Activated CD8-positive, alpha-beta T cell treated with anti-CD3 and anti-CD28 coated beads for 36 hours (primary cell): ENCODE data around the gene POC1B. TPM values are rescaled to one million over a fixed set of nuclear protein-coding genes. Genes with fewer than 3 reads are reported as not detected.

Source experiments
- ATAC-seq: fragments of 200-7000 bp; cut with Tn5 transposase; one replicate; pipeline ENCODE4 v1.10.0; 2021; ENCODE audit warnings: mild to moderate bottlenecking, moderate library complexity
- CTCF ChIA-PET: fragments of 350-600 bp; sonication (Branson Sonifier 250); formaldehyde crosslinking; loops from one replicate; lab custom pipeline; 2021; ENCODE audit warnings: antibody characterized with exemption; lab: Charles Lee
- POLR2A ChIA-PET: fragments of 350-600 bp; sonication (Branson Sonifier 250); formaldehyde crosslinking; loops from one replicate; lab custom pipeline; 2021; ENCODE audit warnings: antibody characterized with exemption; lab: Charles Lee
- DNase-seq: peaks from one replicate; pipeline ENCODE4 v3.0.0-alpha.2; 2020
- H3K27ac Mint-ChIP-seq: one replicate; pipeline ENCODE4 v1.8.0; 2021; ENCODE audit warnings: mild to moderate bottlenecking, mixed read lengths
- H3K27me3 Mint-ChIP-seq: one replicate; pipeline ENCODE4 v1.8.0; 2021; ENCODE audit warnings: mixed read lengths
- H3K36me3 Mint-ChIP-seq: one replicate; pipeline ENCODE4 v1.8.0; 2021; ENCODE audit warnings: low read depth, mixed read lengths
- H3K4me1 Mint-ChIP-seq: one replicate; pipeline ENCODE4 v1.8.0; 2021; ENCODE audit warnings: low read depth, mixed read lengths
- H3K4me3 Mint-ChIP-seq: one replicate; pipeline ENCODE4 v1.8.0; 2021; ENCODE audit warnings: mild to moderate bottlenecking, moderate library complexity, mixed read lengths
- H3K9me3 Mint-ChIP-seq: one replicate; pipeline ENCODE4 v1.8.0; 2021; ENCODE audit warnings: mixed read lengths
- intact Hi-C: fragments of 100-400 bp; cut with micrococcal nuclease; formaldehyde crosslinking; loops from one replicate; pipeline ENCODE4 v1.10.0; 2022
- total RNA-seq, 2 experiments: library from RNA; stranded (reverse); gene quantifications; one replicate each; pipeline ENCODE4 v1.2.3, GENCODE V29; 2021
- TF ChIP-seq, protein P1 (sequence below): fragments of 200-600 bp; IDR thresholded peaks from one replicate; pipeline ENCODE4 v1.8.0; 2022; ENCODE audit warnings: antibody characterized with exemption, mild to moderate bottlenecking

Gene POC1B
- total RNA-seq, 2 experiments from 2014 or later = 31.9 to 34.8 TPM

DNA sequence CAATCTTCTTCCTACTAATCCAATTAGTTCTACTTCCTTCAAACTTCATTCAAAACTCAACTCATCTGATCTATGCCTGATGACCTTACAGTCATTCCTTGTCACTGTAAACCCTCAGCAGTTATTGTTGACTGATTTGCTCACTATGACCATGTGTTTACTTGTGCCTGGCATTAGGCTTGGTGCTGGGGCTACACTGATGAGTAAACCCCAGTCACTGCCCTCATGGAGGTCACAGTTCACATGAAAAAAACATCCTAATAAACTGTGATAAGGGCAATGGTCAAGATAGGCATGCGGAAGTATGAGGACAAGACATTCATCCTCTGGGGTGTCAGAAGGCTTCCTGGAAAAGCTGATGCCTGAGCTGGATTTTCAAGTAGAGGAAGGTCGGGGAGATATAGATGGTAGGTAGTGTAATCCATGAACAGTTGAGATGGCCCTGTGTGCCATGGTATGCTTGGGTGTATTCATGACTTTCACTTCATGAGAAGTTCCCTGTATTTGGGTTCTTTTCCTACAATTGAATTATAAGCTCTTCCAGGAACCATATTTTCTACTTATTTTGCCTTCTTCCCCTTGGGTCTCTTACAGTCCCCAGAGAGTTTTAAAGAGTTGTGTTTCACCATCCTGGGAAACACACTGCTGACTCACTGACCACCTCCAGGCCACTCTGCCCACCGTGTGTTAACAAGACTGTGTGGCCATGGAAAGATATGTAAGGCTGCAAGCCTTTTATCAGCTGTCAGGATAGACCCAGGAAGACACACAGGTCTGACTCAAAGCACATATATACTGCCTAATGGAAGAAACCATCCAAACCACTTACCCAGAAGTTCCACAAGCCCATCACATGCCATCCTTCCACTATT is 134.8 kb downstream of the POC1B start:
- peak; percentile 47 for ATAC-seq
- CTCF ChIA-PET = no interaction called here
- intact Hi-C loops = no loop called here

DNA sequence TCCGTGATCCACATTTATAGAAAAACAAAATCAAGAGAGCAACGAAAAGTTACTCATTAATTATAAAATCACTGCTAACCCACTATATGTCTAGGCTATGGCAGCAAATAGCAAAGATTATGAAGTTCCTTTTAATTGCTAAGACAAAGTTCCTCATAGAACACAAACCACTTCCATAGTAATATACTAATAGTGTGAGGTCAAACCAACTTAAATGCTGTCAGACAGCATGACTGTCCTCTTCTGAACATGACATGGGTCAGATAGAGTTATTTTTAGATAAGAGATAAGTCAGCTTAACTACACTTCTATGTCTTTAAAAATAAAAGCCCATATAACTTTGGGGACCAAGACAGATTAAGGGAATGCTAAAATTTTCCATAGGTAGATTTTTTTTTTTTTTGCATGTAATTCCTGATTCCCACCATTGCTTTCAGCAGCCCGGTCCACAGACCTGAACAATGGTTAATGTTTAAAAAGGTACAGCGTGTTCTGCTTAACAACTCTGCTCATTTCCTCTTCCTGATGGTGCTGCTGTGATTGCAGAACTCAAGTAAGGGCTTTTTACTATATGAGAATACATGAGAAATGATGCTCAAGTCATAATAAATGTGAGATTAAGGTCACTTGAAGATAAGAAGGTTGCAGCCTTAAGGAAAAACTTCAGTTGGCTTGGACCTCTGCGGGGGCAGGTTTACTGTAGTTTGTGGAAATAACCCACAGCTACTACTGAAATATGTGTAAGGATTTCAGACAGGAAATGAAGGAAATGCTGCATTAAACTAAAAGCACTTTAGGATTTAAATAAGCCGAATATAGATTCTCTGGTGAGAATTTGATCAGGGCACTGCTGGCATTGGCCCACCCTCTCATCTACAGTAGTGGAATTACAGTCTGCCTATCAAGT is 135.8 kb downstream of the POC1B start:
- no peaks in the 10 kb centered on the region for H3K27me3 Mint-ChIP-seq
- no peak for DNase-seq
- CTCF ChIA-PET = interaction anchor here (0.8 to 1.5 kb wide), 2 partner anchors 15 to 27 kb away, joined by 4 read pairs; no protein-coding TSS in a partner anchor
- peak; percentile 20 for ATAC-seq
- TF ChIP-seq, protein P1, sequence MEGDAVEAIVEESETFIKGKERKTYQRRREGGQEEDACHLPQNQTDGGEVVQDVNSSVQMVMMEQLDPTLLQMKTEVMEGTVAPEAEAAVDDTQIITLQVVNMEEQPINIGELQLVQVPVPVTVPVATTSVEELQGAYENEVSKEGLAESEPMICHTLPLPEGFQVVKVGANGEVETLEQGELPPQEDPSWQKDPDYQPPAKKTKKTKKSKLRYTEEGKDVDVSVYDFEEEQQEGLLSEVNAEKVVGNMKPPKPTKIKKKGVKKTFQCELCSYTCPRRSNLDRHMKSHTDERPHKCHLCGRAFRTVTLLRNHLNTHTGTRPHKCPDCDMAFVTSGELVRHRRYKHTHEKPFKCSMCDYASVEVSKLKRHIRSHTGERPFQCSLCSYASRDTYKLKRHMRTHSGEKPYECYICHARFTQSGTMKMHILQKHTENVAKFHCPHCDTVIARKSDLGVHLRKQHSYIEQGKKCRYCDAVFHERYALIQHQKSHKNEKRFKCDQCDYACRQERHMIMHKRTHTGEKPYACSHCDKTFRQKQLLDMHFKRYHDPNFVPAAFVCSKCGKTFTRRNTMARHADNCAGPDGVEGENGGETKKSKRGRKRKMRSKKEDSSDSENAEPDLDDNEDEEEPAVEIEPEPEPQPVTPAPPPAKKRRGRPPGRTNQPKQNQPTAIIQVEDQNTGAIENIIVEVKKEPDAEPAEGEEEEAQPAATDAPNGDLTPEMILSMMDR = no peak
- no peak overlapping the region for H3K4me3 Mint-ChIP-seq
- intact Hi-C loops = no loop called here
- peaks cover 1% of the 10 kb centered on the region for H3K36me3 Mint-ChIP-seq
- H3K9me3 Mint-ChIP-seq = no peaks in the 10 kb centered on the region
- POLR2A ChIA-PET = no interaction called here
- H3K27ac Mint-ChIP-seq = no peak overlapping the region
- H3K4me1 Mint-ChIP-seq = peaks cover 17% of the 10 kb centered on the region

More for the DNA sequence above, 134.8 kb downstream of the POC1B start:
- H3K4me3 Mint-ChIP-seq = no peak overlapping the region
- no peaks in the 10 kb centered on the region for H3K9me3 Mint-ChIP-seq
- TF ChIP-seq, protein P1 = no peak
- no peak overlapping the region for H3K27ac Mint-ChIP-seq
- POLR2A ChIA-PET = no interaction called here
- H3K4me1 Mint-ChIP-seq = peaks cover 17% of the 10 kb centered on the region
- H3K36me3 Mint-ChIP-seq = peaks cover 1% of the 10 kb centered on the region
- no peaks in the 10 kb centered on the region for H3K27me3 Mint-ChIP-seq
- DNase-seq = no peak

DNA sequence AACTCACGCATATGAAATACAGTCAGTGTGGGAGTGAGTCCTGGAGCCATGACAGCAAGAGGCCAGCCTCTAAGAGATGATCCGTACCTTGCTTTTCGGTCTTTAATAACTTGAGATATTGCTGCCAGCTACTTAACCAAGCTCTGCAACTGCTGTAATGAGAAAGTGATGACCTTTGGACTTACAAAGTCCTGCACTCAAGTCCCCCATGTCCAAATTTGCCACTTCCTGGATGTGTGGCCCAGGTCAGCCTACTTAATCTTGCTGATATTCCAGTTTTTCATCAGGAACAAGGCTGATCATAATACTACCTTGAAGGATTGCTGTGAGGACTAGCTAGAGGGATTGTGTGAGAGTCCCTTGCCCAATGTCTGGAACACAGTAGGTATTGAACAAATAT is 139.7 kb downstream of the POC1B start:
- no peak for DNase-seq
- Mint-ChIP-seq H3K4me1 (peaks cover 15% of the 10 kb centered on the region), H3K36me3 (no peaks in the 10 kb centered on the region), H3K4me3 (no peak overlapping the region), H3K9me3 (no peaks in the 10 kb centered on the region), H3K27ac (no peak overlapping the region), H3K27me3 (no peaks in the 10 kb centered on the region)
- ATAC-seq = no peak
- intact Hi-C loops = no loop called here
- ChIA-PET POLR2A (no interaction called here), CTCF (no interaction called here)
- TF ChIP-seq, protein P1 = no peak

DNA sequence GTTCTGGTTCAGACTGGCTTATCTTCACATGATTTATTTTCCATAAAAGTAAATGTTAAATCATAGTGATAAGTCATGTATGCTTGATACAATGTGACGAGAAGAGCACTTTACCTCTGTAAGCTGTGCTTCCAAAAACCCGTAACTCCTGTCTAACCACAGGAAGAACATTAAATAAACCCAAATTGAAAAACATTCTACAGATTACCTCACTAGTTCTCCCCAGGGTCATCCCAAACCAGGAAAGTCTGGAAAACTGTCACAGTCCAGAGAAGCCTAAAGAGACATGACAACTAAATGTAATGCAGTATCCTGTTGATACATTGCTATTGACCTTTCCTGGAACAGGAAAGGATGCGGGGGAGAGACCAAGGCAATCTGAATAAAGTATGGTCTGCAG is 141.0 kb downstream of the POC1B start:
- Mint-ChIP-seq H3K27me3 (no peaks in the 10 kb centered on the region), H3K4me3 (no peak overlapping the region), H3K9me3 (no peaks in the 10 kb centered on the region), H3K36me3 (no peaks in the 10 kb centered on the region), H3K4me1 (peaks cover 4% of the 10 kb centered on the region), H3K27ac (no peak overlapping the region)
- ChIA-PET POLR2A (no interaction called here), CTCF (no interaction called here)
- intact Hi-C loops = no loop called here
- TF ChIP-seq, protein P1 = no peak
- ATAC-seq (no peak), DNase-seq (no peak)
